ENCODE data around the gene ABR.

Gene ABR

GRCh38 chr17:1041746-1042145, 138.0 kb downstream of the ABR start:
- no peak for DNase-seq (ENCODE audit: low spot score in 2 of 2)
- Histone ChIP-seq H3K36me3 (replicated peaks) (no peaks in the 10 kb centered on the region), H3K27me3 (ENCODE audit: low read depth) (no peaks in the 10 kb centered on the region), H3K4me3 (no peak overlapping the region), H3K9me3 (no peaks in the 10 kb centered on the region), H3K4me1 (no peaks in the 10 kb centered on the region)
- in situ Hi-C loops (cut with MboI; ENCODE audit: low sequenced_read_pairs) = no loop called here

DNA sequence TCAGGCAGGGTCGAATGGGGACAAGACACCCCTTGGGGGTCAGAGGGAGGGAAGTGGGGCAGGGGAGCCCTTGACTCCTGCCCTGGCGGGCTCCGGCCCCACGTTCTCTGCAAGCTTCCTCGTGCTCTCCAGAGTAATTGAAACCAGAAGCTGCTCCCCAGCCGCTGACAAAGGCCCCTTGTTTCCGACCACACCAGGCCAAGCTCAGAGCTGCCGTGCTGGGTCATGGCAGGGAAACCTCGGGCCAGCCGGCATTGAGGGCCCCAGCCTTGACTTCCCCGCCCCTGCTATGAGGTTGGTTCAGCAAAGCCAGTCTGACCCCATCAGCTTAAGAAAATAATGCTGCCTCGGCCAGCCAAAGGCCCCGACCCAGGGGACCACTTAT, 139.6 kb downstream of the ABR start:
- H3K36me3 ChIP-seq (replicated peaks) = no peaks in the 10 kb centered on the region

DNA sequence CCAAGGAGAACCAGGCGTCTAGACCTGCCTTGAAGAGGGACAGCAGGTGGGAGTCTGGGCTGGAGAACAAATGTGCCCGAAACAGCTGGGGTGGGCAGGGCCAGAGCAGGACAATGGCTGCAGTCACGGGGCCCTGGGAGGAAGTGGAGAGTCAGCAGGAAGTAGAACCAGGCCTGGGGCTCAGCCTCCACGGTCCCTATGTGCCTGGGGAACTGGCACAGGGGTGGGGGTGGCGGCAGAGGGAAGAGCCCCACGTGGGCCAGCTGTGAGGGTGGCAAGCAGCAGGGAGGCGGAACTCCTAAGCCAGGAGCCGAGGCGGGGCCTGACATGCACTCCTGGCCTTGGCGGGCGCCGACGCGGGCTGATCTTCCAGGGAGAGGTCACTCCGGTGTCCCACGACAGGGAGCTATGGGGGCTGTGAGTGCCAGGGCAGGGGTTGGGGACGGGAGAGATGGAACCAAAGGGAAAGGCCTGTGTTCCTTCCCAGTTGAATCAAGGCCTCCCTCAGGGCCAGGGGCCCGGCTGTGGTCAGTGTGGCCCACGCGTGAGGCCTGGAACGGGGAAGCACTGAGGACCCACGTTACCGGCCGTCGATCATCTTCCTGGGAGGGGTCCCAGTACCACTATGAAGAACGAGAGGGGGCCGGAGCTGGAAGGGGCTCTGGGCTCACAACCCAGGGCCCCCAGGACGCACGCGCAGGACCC, 140.1 kb downstream of the ABR start:
- Histone ChIP-seq H3K36me3 (replicated peaks) (no peaks in the 10 kb centered on the region), H3K27me3 (ENCODE audit: low read depth) (no peaks in the 10 kb centered on the region), H3K9me3 (no peaks in the 10 kb centered on the region), H3K4me3 (no peak overlapping the region), H3K4me1 (no peaks in the 10 kb centered on the region)
- in situ Hi-C loops (cut with MboI; ENCODE audit: low sequenced_read_pairs) = no loop called here
- no peak for DNase-seq (ENCODE audit: low spot score in 2 of 2)

More for the DNA sequence above, 139.6 kb downstream of the ABR start:
- Histone ChIP-seq H3K4me3 (no peak overlapping the region), H3K27me3 (ENCODE audit: low read depth) (no peaks in the 10 kb centered on the region), H3K4me1 (no peaks in the 10 kb centered on the region), H3K9me3 (no peaks in the 10 kb centered on the region)
- DNase-seq (ENCODE audit: low spot score in 2 of 2) = no peak
- in situ Hi-C loops (cut with MboI; ENCODE audit: low sequenced_read_pairs) = no loop called here

- in situ Hi-C loops (cut with MboI; ENCODE audit: low sequenced_read_pairs) = no loop called here
- no peaks in the 10 kb centered on the region for H3K36me3 ChIP-seq (replicated peaks)
- H3K4me3 ChIP-seq = no peak overlapping the region
- no peaks in the 10 kb centered on the region for H3K27me3 ChIP-seq (ENCODE audit: low read depth)
- no peaks in the 10 kb centered on the region for H3K4me1 ChIP-seq
- DNase-seq (ENCODE audit: low spot score in 2 of 2) = no peak
- no peaks in the 10 kb centered on the region for H3K9me3 ChIP-seq
Observed at GRCh38 chr17:1039123-1039507, 140.7 kb downstream of the ABR start.

GRCh38 chr17:1038459-1039122, 141.2 kb downstream of the ABR start:
- no peaks in the 10 kb centered on the region for H3K4me1 ChIP-seq
- H3K27me3 ChIP-seq (ENCODE audit: low read depth) = no peaks in the 10 kb centered on the region
- in situ Hi-C loops (cut with MboI; ENCODE audit: low sequenced_read_pairs) = no loop called here
- H3K9me3 ChIP-seq = no peaks in the 10 kb centered on the region
- H3K4me3 ChIP-seq = no peak overlapping the region
- no peak for DNase-seq (ENCODE audit: low spot score in 2 of 2)
- no peaks in the 10 kb centered on the region for H3K36me3 ChIP-seq (replicated peaks)

- no peaks in the 10 kb centered on the region for H3K9me3 ChIP-seq
- H3K36me3 ChIP-seq (replicated peaks) = no peaks in the 10 kb centered on the region
- in situ Hi-C loops (cut with MboI; ENCODE audit: low sequenced_read_pairs) = no loop called here
- no peaks in the 10 kb centered on the region for H3K27me3 ChIP-seq (ENCODE audit: low read depth)
- no peak overlapping the region for H3K4me3 ChIP-seq
- no peaks in the 10 kb centered on the region for H3K4me1 ChIP-seq
- no peak for DNase-seq (ENCODE audit: low spot score in 2 of 2)
Observed at GRCh38 chr17:1037238-1037879, 142.4 kb downstream of the ABR start.

GRCh38 chr17:1036845-1037237, 142.9 kb downstream of the ABR start:
- Histone ChIP-seq H3K4me3 (no peak overlapping the region), H3K9me3 (no peaks in the 10 kb centered on the region), H3K27me3 (ENCODE audit: low read depth) (no peaks in the 10 kb centered on the region), H3K4me1 (no peaks in the 10 kb centered on the region), H3K36me3 (replicated peaks) (no peaks in the 10 kb centered on the region)
- in situ Hi-C loops (cut with MboI; ENCODE audit: low sequenced_read_pairs) = no loop called here
- DNase-seq (ENCODE audit: low spot score in 2 of 2) = no peak

DNA sequence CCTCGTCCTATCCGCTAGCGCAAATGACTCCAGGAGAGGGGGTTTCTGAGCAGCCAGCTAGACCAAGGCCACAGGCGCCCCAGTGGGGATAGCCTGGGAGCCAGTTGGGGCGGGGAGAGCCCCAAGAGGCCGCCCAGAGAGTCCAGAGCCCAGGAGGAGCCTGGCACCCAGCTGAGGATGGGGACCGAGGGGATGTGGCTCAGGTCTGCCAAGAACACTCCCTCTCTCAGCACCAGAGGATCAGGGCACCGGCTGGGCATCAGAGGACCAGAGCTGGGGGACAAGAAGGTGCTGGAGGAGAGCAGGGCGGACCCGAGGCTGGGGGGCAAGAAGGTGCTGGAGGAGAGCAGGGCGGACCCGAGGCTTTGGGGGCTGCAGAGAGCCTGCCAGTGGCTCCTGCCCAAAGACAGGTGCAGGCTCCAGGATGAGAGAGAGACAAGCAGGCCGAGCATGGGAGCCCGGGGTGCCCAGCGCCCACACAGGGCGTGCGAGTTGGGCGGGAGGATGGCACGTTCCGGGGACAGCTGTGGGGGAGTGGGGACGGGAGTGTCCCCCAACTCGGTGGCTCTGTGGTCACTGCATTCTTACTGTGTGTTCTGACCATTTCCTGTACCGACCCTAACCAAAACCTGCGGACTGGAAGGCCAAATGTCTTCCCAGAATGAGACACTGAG, 143.5 kb downstream of the ABR start:
- H3K36me3 ChIP-seq (replicated peaks) = no peaks in the 10 kb centered on the region
- no peaks in the 10 kb centered on the region for H3K27me3 ChIP-seq (ENCODE audit: low read depth)
- H3K4me3 ChIP-seq = no peak overlapping the region
- in situ Hi-C loops (cut with MboI; ENCODE audit: low sequenced_read_pairs) = no loop called here
- no peaks in the 10 kb centered on the region for H3K9me3 ChIP-seq
- H3K4me1 ChIP-seq = no peaks in the 10 kb centered on the region
- no peak for DNase-seq (ENCODE audit: low spot score in 2 of 2)

DNA sequence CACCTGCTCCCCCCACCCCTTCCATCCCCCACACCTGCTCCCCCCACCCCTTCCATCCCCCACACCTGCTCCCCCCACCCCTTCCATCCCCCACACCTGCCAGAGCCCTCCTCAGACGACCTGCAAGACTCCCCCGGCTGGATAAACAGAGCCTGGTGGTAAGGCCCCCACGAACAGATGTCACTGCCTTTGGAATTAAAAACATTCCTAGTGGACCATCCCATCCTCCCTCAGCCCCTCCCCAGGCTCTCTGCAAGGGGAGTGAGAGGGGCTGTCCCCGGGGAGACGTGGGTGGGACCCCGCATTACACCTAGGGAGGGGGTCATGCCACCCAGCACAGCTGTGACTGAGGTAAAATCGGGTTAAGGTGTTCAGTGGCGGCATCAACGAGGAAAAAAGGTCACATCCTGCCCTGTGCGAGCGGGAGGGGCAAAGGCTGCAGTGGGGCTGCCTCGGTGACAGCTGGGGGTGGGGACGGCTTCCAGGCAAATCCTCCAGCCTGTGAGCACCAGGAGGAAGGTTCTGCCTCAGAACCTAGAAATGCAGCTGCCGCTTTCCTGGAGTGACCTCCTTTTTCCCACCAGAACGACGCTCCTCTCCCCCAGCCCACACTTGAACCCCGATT, 144.1 kb downstream of the ABR start:
- DNase-seq (ENCODE audit: low spot score in 2 of 2) = no peak
- H3K27me3 ChIP-seq (ENCODE audit: low read depth) = no peaks in the 10 kb centered on the region
- no peaks in the 10 kb centered on the region for H3K4me1 ChIP-seq
- no peaks in the 10 kb centered on the region for H3K9me3 ChIP-seq
- in situ Hi-C loops (cut with MboI; ENCODE audit: low sequenced_read_pairs) = no loop called here
- no peak overlapping the region for H3K4me3 ChIP-seq
- no peaks in the 10 kb centered on the region for H3K36me3 ChIP-seq (replicated peaks)

- Histone ChIP-seq H3K9me3 (no peaks in the 10 kb centered on the region), H3K4me1 (no peaks in the 10 kb centered on the region), H3K36me3 (replicated peaks) (no peaks in the 10 kb centered on the region), H3K27me3 (ENCODE audit: low read depth) (no peaks in the 10 kb centered on the region), H3K4me3 (no peak overlapping the region)
- DNase-seq (ENCODE audit: low spot score in 2 of 2) = no peak
- in situ Hi-C loops (cut with MboI; ENCODE audit: low sequenced_read_pairs) = no loop called here
Observed at GRCh38 chr17:1034652-1035210, 145.1 kb downstream of the ABR start.

DNA sequence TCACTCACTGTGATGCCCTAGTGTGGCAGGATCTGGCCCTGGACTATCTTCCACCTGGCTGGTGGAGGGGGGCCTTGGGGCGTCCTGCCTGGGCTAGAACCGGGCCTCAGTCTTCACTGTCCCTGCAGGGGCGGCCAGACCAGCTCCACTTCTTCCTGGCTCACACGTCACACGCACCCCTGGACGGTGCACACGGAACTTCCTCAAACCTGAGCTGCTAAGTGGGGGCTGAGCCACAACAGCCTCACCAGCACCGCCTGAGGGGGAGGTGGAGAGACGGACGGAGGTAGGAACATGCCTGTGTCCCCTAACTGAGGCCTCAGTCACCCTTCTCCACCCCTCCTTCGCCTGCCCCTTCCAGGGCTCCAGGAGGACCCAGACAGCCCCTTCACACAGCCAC, 146.3 kb downstream of the ABR start:
- in situ Hi-C loops (cut with MboI; ENCODE audit: low sequenced_read_pairs) = no loop called here
- no peaks in the 10 kb centered on the region for H3K4me1 ChIP-seq
- H3K9me3 ChIP-seq = no peaks in the 10 kb centered on the region
- no peak overlapping the region for H3K4me3 ChIP-seq
- DNase-seq (ENCODE audit: low spot score in 2 of 2) = no peak
- no peaks in the 10 kb centered on the region for H3K27me3 ChIP-seq (ENCODE audit: low read depth)
- H3K36me3 ChIP-seq (replicated peaks) = no peaks in the 10 kb centered on the region

GRCh38 chr17:1032391-1032790, 147.4 kb downstream of the ABR start:
- Histone ChIP-seq H3K27me3 (ENCODE audit: low read depth) (no peaks in the 10 kb centered on the region), H3K4me1 (no peaks in the 10 kb centered on the region), H3K9me3 (no peaks in the 10 kb centered on the region), H3K36me3 (replicated peaks) (no peaks in the 10 kb centered on the region), H3K4me3 (no peak overlapping the region)
- no peak for DNase-seq (ENCODE audit: low spot score in 2 of 2)
- in situ Hi-C loops (cut with MboI; ENCODE audit: low sequenced_read_pairs) = no loop called here

- Histone ChIP-seq H3K4me3 (no peak overlapping the region), H3K9me3 (no peaks in the 10 kb centered on the region)
- no peak for DNase-seq (ENCODE audit: low spot score in 2 of 2)
Observed at GRCh38 chr17:1031711-1032110, 148.1 kb downstream of the ABR start.

More at GRCh38 chr17:1031711-1032110, 148.1 kb downstream of the ABR start:
- Histone ChIP-seq H3K36me3 (replicated peaks) (no peaks in the 10 kb centered on the region), H3K4me1 (no peaks in the 10 kb centered on the region), H3K27me3 (ENCODE audit: low read depth) (no peaks in the 10 kb centered on the region)
- in situ Hi-C loops (cut with MboI; ENCODE audit: low sequenced_read_pairs) = no loop called here

Data from HAP-1 (cell line).